Transverse colon (tissue), 4 donors: ENCODE results near the gene CA12. TPM values are rescaled to one million over a fixed set of nuclear protein-coding genes. Genes with fewer than 3 reads are reported as not detected.
A peak's percentile ranks its signal among the peaks of the same experiment; 100 is the strongest.
"Not testable (repeated sequence)": the region's sequence is repeated elsewhere in the genome, so short reads cannot be mapped to it uniquely, and the experiment has no call there.

Experiments
- DNase-seq: peaks from one replicate; pipeline ENCODE4 v3.0.0-alpha.2; 2019
- H3K27ac ChIP-seq, 4 donors: fragments of 200-600 bp; sonication (generic); 2 replicates each; pipeline ENCODE4 v1.5.1; 2016 to 2018; ENCODE audit warnings: inconsistent platforms in 4 of 4
- H3K27me3 ChIP-seq: fragments of 200-600 bp; sonication (generic); 2 replicates; pipeline ENCODE4 v1.5.1; 2017; ENCODE audit warnings: inconsistent platforms
- H3K36me3 ChIP-seq, 4 donors: fragments of 200-600 bp; sonication (generic); 2 replicates each; pipeline ENCODE4 v1.5.1; 2017 to 2019; ENCODE audit warnings: inconsistent platforms in 4 of 4
- H3K4me1 ChIP-seq, 4 donors: fragments of 200-600 bp; sonication (generic); 2 replicates each; pipeline ENCODE4 v1.5.1; 2017 to 2020; ENCODE audit warnings: inconsistent platforms in 4 of 4
- H3K4me3 ChIP-seq, 4 donors: fragments of 200-600 bp; sonication (generic); 1 replicate in 1 of 4; 2 replicates in 3 of 4; pipeline versions ENCODE4 v1.5.1 to v1.6.1; 2017 to 2019; ENCODE audit warnings: inconsistent platforms in 4 of 4
- H3K9me3 ChIP-seq, 2 donors: fragments of 200-600 bp; sonication (generic); 2 replicates each; pipeline ENCODE4 v1.5.1; 2017 to 2019; ENCODE audit warnings: inconsistent platforms in 2 of 2
- CTCF ChIP-seq, 5 experiments: fragments of 200-600 bp in 3 of 5; fragments of 450-650 bp in 2 of 5; sonication (generic) in 3 of 5; IDR thresholded peaks; 1 replicate in 2 of 5; 2 replicates in 3 of 5; pipeline ENCODE4 v1.5.1; 2016 to 2017; ENCODE audit warnings: antibody characterized with exemption in 5 of 5, inconsistent platforms in 3 of 5, mild to moderate bottlenecking in 2 of 5, moderate library complexity in 1 of 5
- EP300 ChIP-seq: sonication (generic); formaldehyde crosslinking; IDR thresholded peaks from one replicate; pipeline ENCODE4 v1.6.1; 2017; ENCODE audit warnings: antibody characterized with exemption, low read depth
- POLR2A ChIP-seq: fragments of 450-650 bp; IDR thresholded peaks from one replicate; pipeline ENCODE4 v1.6.1; 2016; ENCODE audit warnings: antibody characterized with exemption, mild to moderate bottlenecking, moderate library complexity
- POLR2AphosphoS5 ChIP-seq, 3 donors: sonication (generic); formaldehyde crosslinking; IDR thresholded peaks; one replicate each; pipeline ENCODE4 v1.6.1; 2016; ENCODE audit warnings: antibody characterized with exemption in 3 of 3
- WGBS, 2 donors: methylation state at CpG; one replicate each; pipeline ENCODE4 v1.1.5; 2018; ENCODE audit warnings: low coverage in 1 of 2; 5-methylcytosine and 5-hydroxymethylcytosine counted together
- in situ Hi-C, 4 donors: fragments of 200-750 bp; cut with MboI; loops; one replicate each; pipeline versions ENCODE4 v1.15.0 to v1.15.1; 2017; ENCODE audit warnings: low sequenced_read_pairs in 3 of 4, low pct_ligation_motif_present in 1 of 4, low pct_unique_long_range_greater_than_20kb in 1 of 4
- intact Hi-C: fragments of 100-400 bp; cut with DNase I; formaldehyde crosslinking; loops from one replicate; pipeline ENCODE4 v1.15.1; 2023; ENCODE audit warnings: low total_unique reads
- total RNA-seq, 4 donors: library from RNA; depleted of rRNA; stranded (reverse); fragments of >200 nt; gene quantifications; one replicate each; pipeline ENCODE4 v1.1.0, GENCODE V29; 2016

The CA12 gene
- total RNA-seq, 4 donors from 2014 or later: 121 to 392 (median 329) TPM

GRCh38 chr15:63348392-63348791, 33.3 kb downstream of the CA12 start:
- in situ Hi-C loops: no loop called here
- H3K4me1 ChIP-seq: peaks cover 0 to 56% (median 36%) of the 10 kb centered on the region in 4 donors
- H3K4me3 ChIP-seq: no peak overlapping the region
- no peaks in the 10 kb centered on the region for H3K36me3 ChIP-seq
- H3K27ac ChIP-seq: peak overlapping the region; percentile 34 to 61 (median 58)
- no peak for TF ChIP-seq EP300
- no peak for TF ChIP-seq POLR2A
- TF ChIP-seq POLR2AphosphoS5 (IDR thresholded peaks at IDR 0.05): peak in 1 of 3 donors; percentile 13
- TF ChIP-seq CTCF (IDR thresholded peaks at IDR 0.05): no peak
- no peaks in the 10 kb centered on the region for H3K27me3 ChIP-seq
- 52% methylated on average over 7 of the region's 7 CpGs; no CpG with 5 or more reads in 1 of the 2 donors for WGBS, 2 donors
- H3K9me3 ChIP-seq: no peaks in the 10 kb centered on the region
- peak; percentile 75 for DNase-seq
- intact Hi-C loops: no loop called here

- intact Hi-C loops (no loop called here), in situ Hi-C loops (no loop called here)
- peaks cover 0 to 45% (median 26%) of the 10 kb centered on the region in 4 donors for H3K4me1 ChIP-seq
- no peaks in the 10 kb centered on the region for H3K36me3 ChIP-seq
- no peak overlapping the region for H3K4me3 ChIP-seq
- H3K9me3 ChIP-seq: no peaks in the 10 kb centered on the region
- H3K27me3 ChIP-seq: no peaks in the 10 kb centered on the region
- peak overlapping the region in 1 of 4 donors; percentile 59 for H3K27ac ChIP-seq
- WGBS, 2 donors: 64 to 69% methylated on average over 4 to 6 of the region's 6 CpGs
- no peak for DNase-seq
- TF ChIP-seq EP300 (no peak), CTCF (IDR thresholded peaks at IDR 0.05) (no peak), POLR2A (no peak), POLR2AphosphoS5 (IDR thresholded peaks at IDR 0.05) (no peak)
Observed at GRCh38 chr15:63347074-63347857, 34.4 kb downstream of the CA12 start.

- no peak for TF ChIP-seq CTCF (IDR thresholded peaks at IDR 0.05)
- no peak for TF ChIP-seq POLR2A
- no peak for TF ChIP-seq POLR2AphosphoS5 (IDR thresholded peaks at IDR 0.05)
- TF ChIP-seq EP300: no peak
Observed at GRCh38 chr15:63345391-63345752, 36.3 kb downstream of the CA12 start.

GRCh38 chr15:63344731-63345390, 36.8 kb downstream of the CA12 start:
- in situ Hi-C loops (no loop called here), intact Hi-C loops (no loop called here)
- Histone ChIP-seq H3K4me3 (no peak overlapping the region), H3K27me3 (no peaks in the 10 kb centered on the region), H3K4me1 (peaks cover 0 to 21% (median 4%) of the 10 kb centered on the region in 4 donors), H3K9me3 (no peaks in the 10 kb centered on the region), H3K36me3 (peaks cover 0 to 9% (median 2%) of the 10 kb centered on the region in 4 donors), H3K27ac (no peak overlapping the region)
- no peak for DNase-seq
- TF ChIP-seq EP300 (no peak), POLR2AphosphoS5 (IDR thresholded peaks at IDR 0.05) (no peak), POLR2A (no peak), CTCF (IDR thresholded peaks at IDR 0.05) (no peak)
- WGBS, 2 donors: 90% methylated on average over 5 of the region's 5 CpGs; no CpG with 5 or more reads in 1 of the 2 donors

More at GRCh38 chr15:63345391-63345752, 36.3 kb downstream of the CA12 start:
- H3K27ac ChIP-seq: no peak overlapping the region
- no peak for DNase-seq
- H3K4me3 ChIP-seq: no peak overlapping the region
- 91% methylated on average over 14 of the region's 14 CpGs; no CpG with 5 or more reads in 1 of the 2 donors for WGBS, 2 donors
- H3K27me3 ChIP-seq: no peaks in the 10 kb centered on the region
- intact Hi-C loops: no loop called here
- peaks cover 0 to 9% (median 2%) of the 10 kb centered on the region in 4 donors for H3K36me3 ChIP-seq
- in situ Hi-C loops: no loop called here
- peaks cover 0 to 26% (median 8%) of the 10 kb centered on the region in 4 donors for H3K4me1 ChIP-seq
- H3K9me3 ChIP-seq: no peaks in the 10 kb centered on the region

- H3K27ac ChIP-seq, H3K4me3 ChIP-seq, intact Hi-C loops, H3K27me3 ChIP-seq, DNase-seq, in situ Hi-C loops, H3K9me3 ChIP-seq, H3K4me1 ChIP-seq: not testable (repeated sequence)
- H3K36me3 ChIP-seq: peaks cover 0 to 11% (median 5%) of the 10 kb centered on the region in 4 donors
- 80 to 85% methylated on average over 1 to 11 of the region's 11 CpGs for WGBS, 2 donors
Observed at GRCh38 chr15:63342996-63343562, 38.6 kb downstream of the CA12 start.
